Panc1 (cell line): ENCODE results near the gene CREB3. TPM values are rescaled to one million over a fixed set of nuclear protein-coding genes. Genes with fewer than 3 reads are reported as not detected.

Experiments used
- ATAC-seq: fragments of 200-7000 bp; cut with Tn5 transposase; 2 replicates; pipeline ENCODE4 v1.9.1; 2020; ENCODE audit warnings: mild to moderate bottlenecking, moderate library complexity
- BruUV-seq: library from RNA; stranded (reverse); fragments of 400-500 nt; replicated peaks from 2 replicates; lab custom pipeline; 2021; lab: Mats Ljungman, UMichigan
- CTCF ChIA-PET: fragments of 300-600 bp; sonication (Branson Sonifier 250); formaldehyde crosslinking; loops from one replicate; lab custom pipeline; 2022; ENCODE audit warnings: antibody characterized with exemption; lab: Charles Lee
- POLR2A ChIA-PET: fragments of 300-600 bp; sonication (Branson Sonifier 250); formaldehyde crosslinking; loops from one replicate; lab custom pipeline; 2022; ENCODE audit warnings: antibody characterized with exemption; lab: Charles Lee
- DNase-seq: peaks from one replicate; pipeline ENCODE4 v3.0.0-alpha.2; 2010; ENCODE audit warnings: low read depth, low spot score
- H3K27ac ChIP-seq: 2 replicates; pipeline ENCODE4 v1.5.1; 2011; ENCODE audit warnings: mild to moderate bottlenecking, low read length, inconsistent platforms
- H3K27me3 ChIP-seq: fragments of 200-500 bp; sonication (Bioruptor generic); 2 replicates; pipeline ENCODE4 v1.6.0; 2014; ENCODE audit warnings: low read length, inconsistent platforms; ENCODE audit not compliant: control insufficient read depth, insufficient read depth
- H3K36me3 ChIP-seq: fragments of 200-500 bp; sonication (Bioruptor generic); 2 replicates; pipeline ENCODE4 v1.5.1; 2014; ENCODE audit warnings: inconsistent platforms, mild to moderate bottlenecking, low read length, moderate library complexity; ENCODE audit not compliant: control insufficient read depth, insufficient read depth
- H3K4me1 ChIP-seq: 2 replicates; pipeline ENCODE4 v1.5.1; 2011; ENCODE audit warnings: inconsistent platforms, mild to moderate bottlenecking, low read length, moderate library complexity; ENCODE audit not compliant: control insufficient read depth, insufficient read depth
- H3K4me3 ChIP-seq, 2 experiments: 2 replicates each; pipeline ENCODE4 v1.5.1; 2011 to 2012; ENCODE audit warnings: low read depth in 2 of 2, low read length in 2 of 2, mild to moderate bottlenecking in 2 of 2, inconsistent platforms in 1 of 2, moderate library complexity in 1 of 2
- H3K9me3 ChIP-seq: fragments of 200-500 bp; sonication (Bioruptor generic); 2 replicates; pipeline ENCODE4 v1.5.1; 2014; ENCODE audit warnings: low read depth, mild to moderate bottlenecking, inconsistent platforms, low read length, moderate library complexity; ENCODE audit not compliant: control insufficient read depth, insufficient read depth
- CTCF ChIP-seq: fragments of 450-650 bp; IDR thresholded peaks from 2 replicates; pipeline ENCODE4 v1.5.1; 2017; ENCODE audit warnings: mild to moderate bottlenecking
- POLR2AphosphoS5 ChIP-seq: IDR thresholded peaks from 2 replicates; pipeline ENCODE4 v1.6.1; 2012; ENCODE audit warnings: mild to moderate bottlenecking, low read depth, low read length, moderate library complexity
- REST ChIP-seq, 2 experiments: IDR thresholded peaks; 2 replicates each; pipeline ENCODE4 v1.6.1; 2011 to 2012; ENCODE audit warnings: low read depth in 2 of 2, control low read depth in 1 of 2, low read length in 1 of 2, mild to moderate bottlenecking in 1 of 2, moderate library complexity in 1 of 2; ENCODE audit not compliant: insufficient read depth in 1 of 2
- SIN3A ChIP-seq: IDR thresholded peaks from 2 replicates; pipeline ENCODE4 v1.6.1; 2012; ENCODE audit warnings: low read depth, mild to moderate bottlenecking, low read length, moderate library complexity, borderline replicate concordance; ENCODE audit not compliant: insufficient read depth
- TCF7L2 ChIP-seq: IDR thresholded peaks from 2 replicates; pipeline ENCODE4 v1.6.1; 2011; ENCODE audit warnings: mild to moderate bottlenecking, low read depth, low read length, inconsistent platforms
- in situ Hi-C: cut with HindIII; loops from 2 replicates; pipeline ENCODE4 v1.10.0; 2016; ENCODE audit warnings: low sequenced_read_pairs, low pct_unique_long_range_greater_than_20kb
- intact Hi-C: fragments of 100-400 bp; cut with micrococcal nuclease; formaldehyde crosslinking; loops from one replicate; pipeline ENCODE4 v1.10.0; 2022; ENCODE audit not compliant: unreplicated experiment
- total RNA-seq: library from RNA; stranded (reverse); gene quantifications from one replicate; pipeline ENCODE4 v1.2.1, GENCODE V29; 2021; ENCODE audit not compliant: unreplicated experiment

Gene CREB3
- total RNA-seq, 1 experiment from 2014 or later: 67.0 TPM

- H3K27me3 ChIP-seq: no peaks in the 10 kb centered on the region
- CTCF ChIA-PET: interaction anchor here (0.6 to 2.4 kb wide), 2 partner anchors 16 to 1584 kb away, joined by 3 to 6 read pairs; no protein-coding TSS in a partner anchor
- no peak overlapping the region for H3K4me3 ChIP-seq
- intact Hi-C loops (no loop called here), in situ Hi-C loops (no loop called here)
- ATAC-seq (no peak), DNase-seq (no peak)
- POLR2A ChIA-PET: interaction anchor here (0.6 kb wide), 1 partner anchor 25 kb away, joined by 14 read pairs; no protein-coding TSS in a partner anchor
- BruUV-seq: no TSS peak
- peaks cover 38% of the 10 kb centered on the region for H3K36me3 ChIP-seq
- H3K27ac ChIP-seq: no peak overlapping the region
- H3K4me1 ChIP-seq: no peaks in the 10 kb centered on the region
- H3K9me3 ChIP-seq: no peaks in the 10 kb centered on the region
- TF ChIP-seq TCF7L2: no peak
- no peak for TF ChIP-seq REST (IDR thresholded peaks at IDR 0.05; ENCODE audit: insufficient read depth in 1 of 2, low read depth in 2 of 2, low read length in 1 of 2)
- no peak for TF ChIP-seq SIN3A
- no peak for TF ChIP-seq POLR2AphosphoS5
- TF ChIP-seq CTCF: no peak
Observed at GRCh38 chr9:35711501-35712428, 20.7 kb upstream of the CREB3 start.

GRCh38 chr9:35712762-35713400, 19.6 kb upstream of the CREB3 start:
- H3K27ac ChIP-seq: no peak overlapping the region
- ChIA-PET POLR2A (no interaction called here), CTCF (interaction anchor here (0.6 to 2.4 kb wide), 2 partner anchors 17 to 1583 kb away, joined by 3 to 6 read pairs; no protein-coding TSS in a partner anchor)
- TF ChIP-seq REST (IDR thresholded peaks at IDR 0.05; ENCODE audit: insufficient read depth in 1 of 2, low read depth in 2 of 2, low read length in 1 of 2) (no peak), TCF7L2 (no peak), POLR2AphosphoS5 (no peak), SIN3A (no peak), CTCF (no peak)
- H3K27me3 ChIP-seq: no peaks in the 10 kb centered on the region
- H3K4me1 ChIP-seq: no peaks in the 10 kb centered on the region
- no peak overlapping the region for H3K4me3 ChIP-seq
- in situ Hi-C loops: no loop called here
- peaks cover 37% of the 10 kb centered on the region for H3K36me3 ChIP-seq
- BruUV-seq: no TSS peak
- ATAC-seq (no peak), DNase-seq (no peak)
- intact Hi-C loops: no loop called here
- no peaks in the 10 kb centered on the region for H3K9me3 ChIP-seq
